HG03439 (cell line): ENCODE measurements around the gene NUP188.

Experiments
- ATAC-seq: cut with Tn5 transposase; IDR thresholded peaks from one replicate; pipeline ENCODE4 v1.9.1; 2021; ENCODE audit warnings: mild to moderate bottlenecking, moderate library complexity; ENCODE audit not compliant: unreplicated experiment

The NUP188 gene

GRCh38 chr9:128947527-128948301, at the start of gene NUP188, which contains the start of gene DOLK:
Gene NUP188, plus strand, starts transcription at chr9:128947699. Its CDS starts 21 bp downstream, at chr9:128947720.
Gene DOLK, minus strand, starts transcription at chr9:128947603. Its CDS starts 300 bp downstream, at chr9:128947303.
- ATAC-seq: peak; percentile 78

- ATAC-seq: no peak
These were observed 49.1 kb upstream of the NUP188 start for GRCh38 chr9:128898382-128898781.

- no peak for ATAC-seq
These were observed 48.5 kb upstream of the NUP188 start for GRCh38 chr9:128898845-128899565.

- no peak for ATAC-seq
These were observed 47.8 kb upstream of the NUP188 start for GRCh38 chr9:128899566-128900322.

- no peak for ATAC-seq
These were observed 46.1 kb upstream of the NUP188 start for GRCh38 chr9:128901379-128901778.

GRCh38 chr9:128901822-128902221, 45.7 kb upstream of the NUP188 start:
- ATAC-seq: no peak

- no peak for ATAC-seq
These were observed 45.0 kb upstream of the NUP188 start for GRCh38 chr9:128902351-128903078.

GRCh38 chr9:128903079-128903461, 44.4 kb upstream of the NUP188 start:
- ATAC-seq: no peak

GRCh38 chr9:128903871-128904620, 43.5 kb upstream of the NUP188 start:
- no peak for ATAC-seq

GRCh38 chr9:128905964-128906363, 41.5 kb upstream of the NUP188 start:
- no peak for ATAC-seq

GRCh38 chr9:128906741-128907140, 40.8 kb upstream of the NUP188 start:
- ATAC-seq: no peak

GRCh38 chr9:128908372-128908771, 39.1 kb upstream of the NUP188 start:
- ATAC-seq: no peak

GRCh38 chr9:128909859-128910258, 37.6 kb upstream of the NUP188 start:
- ATAC-seq: no peak

GRCh38 chr9:128910906-128911305, 36.6 kb upstream of the NUP188 start:
- ATAC-seq: no peak

- no peak for ATAC-seq
These were observed 35.9 kb upstream of the NUP188 start for GRCh38 chr9:128911529-128912035.

GRCh38 chr9:128912270-128912853, 35.1 kb upstream of the NUP188 start:
- no peak for ATAC-seq

- no peak for ATAC-seq
These were observed 34.2 kb upstream of the NUP188 start for GRCh38 chr9:128913048-128913900.

GRCh38 chr9:128913995-128914772, 33.3 kb upstream of the NUP188 start:
- ATAC-seq: no peak
